NB4 (cell line): Measurements from ENCODE around the gene CASZ1.

ENCODE experiments used
- POLR2A ChIP-seq: IDR thresholded peaks from 2 replicates; pipeline ENCODE4 v1.6.1; 2011; ENCODE audit warnings: mild to moderate bottlenecking; ENCODE audit not compliant: insufficient read length; ENCODE audit errors: extremely low read depth
- TF ChIP-seq, protein P1 (sequence below): IDR thresholded peaks from one replicate; pipeline ENCODE4 v1.5.1; 2012; ENCODE audit warnings: low read depth, low read length

DNA sequence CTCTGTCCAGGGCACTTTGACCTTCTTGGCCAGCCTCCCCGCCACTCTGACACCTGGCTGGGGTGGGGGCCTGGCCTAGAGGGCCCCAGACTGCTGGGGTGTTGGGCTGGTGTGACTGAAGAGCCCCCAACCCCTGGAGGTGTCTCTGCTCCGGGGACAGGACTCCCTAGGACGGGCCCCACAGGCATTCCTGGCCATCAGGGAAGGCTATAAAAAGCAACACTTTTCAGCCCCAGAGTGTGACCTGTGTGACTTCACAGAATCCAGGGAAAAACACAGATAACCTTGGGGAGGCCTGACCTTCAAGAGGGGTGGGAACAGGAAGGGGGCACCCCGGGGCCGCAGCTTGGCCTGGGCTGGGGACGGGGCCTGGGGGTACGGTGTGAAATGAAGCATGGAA, 24.0 kb upstream of the CASZ1 start:
- TF ChIP-seq, protein P1, sequence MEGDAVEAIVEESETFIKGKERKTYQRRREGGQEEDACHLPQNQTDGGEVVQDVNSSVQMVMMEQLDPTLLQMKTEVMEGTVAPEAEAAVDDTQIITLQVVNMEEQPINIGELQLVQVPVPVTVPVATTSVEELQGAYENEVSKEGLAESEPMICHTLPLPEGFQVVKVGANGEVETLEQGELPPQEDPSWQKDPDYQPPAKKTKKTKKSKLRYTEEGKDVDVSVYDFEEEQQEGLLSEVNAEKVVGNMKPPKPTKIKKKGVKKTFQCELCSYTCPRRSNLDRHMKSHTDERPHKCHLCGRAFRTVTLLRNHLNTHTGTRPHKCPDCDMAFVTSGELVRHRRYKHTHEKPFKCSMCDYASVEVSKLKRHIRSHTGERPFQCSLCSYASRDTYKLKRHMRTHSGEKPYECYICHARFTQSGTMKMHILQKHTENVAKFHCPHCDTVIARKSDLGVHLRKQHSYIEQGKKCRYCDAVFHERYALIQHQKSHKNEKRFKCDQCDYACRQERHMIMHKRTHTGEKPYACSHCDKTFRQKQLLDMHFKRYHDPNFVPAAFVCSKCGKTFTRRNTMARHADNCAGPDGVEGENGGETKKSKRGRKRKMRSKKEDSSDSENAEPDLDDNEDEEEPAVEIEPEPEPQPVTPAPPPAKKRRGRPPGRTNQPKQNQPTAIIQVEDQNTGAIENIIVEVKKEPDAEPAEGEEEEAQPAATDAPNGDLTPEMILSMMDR = no peak
- TF ChIP-seq POLR2A = no peak
